SK-N-SH (cell line): Measurements from ENCODE around the gene ZNF605. TPM values are rescaled to one million over a fixed set of nuclear protein-coding genes. Genes with fewer than 3 reads are reported as not detected.

Experiments
- CTCF ChIA-PET: fragments of 300-600, 350-600 bp; formaldehyde crosslinking; extraction: SDS; loops from one replicate; lab custom pipeline; 2021; lab: Yijun Ruan, JAX
- POLR2A ChIA-PET: fragments of 350-600 bp; sonication (Branson Sonifier 250); formaldehyde crosslinking; extraction: SDS; loops from one replicate; lab custom pipeline; 2020; ENCODE audit warnings: antibody characterized with exemption, inconsistent platforms; lab: Yijun Ruan, JAX
- DNase-seq: peaks from one replicate; pipeline ENCODE4 v3.0.0; 2012
- H2AFZ ChIP-seq: fragments of 200-600 bp; sonication (generic); 2 replicates; pipeline ENCODE4 v1.8.1; 2016; ENCODE audit warnings: antibody characterized with exemption, mild to moderate bottlenecking, low read depth
- H3F3A ChIP-seq: fragments of 200-600 bp; sonication (generic); replicated peaks from 2 replicates; pipeline ENCODE3; 2016; ENCODE audit warnings: antibody characterized with exemption, mild to moderate bottlenecking; ENCODE audit not compliant: insufficient read depth
- H3K27ac ChIP-seq, 2 experiments: fragments of 200-500 bp in 1 of 2; fragments of 200-600 bp in 1 of 2; sonication (Bioruptor generic) in 1 of 2; sonication (generic), shearing (Covaris generic) in 1 of 2; 2 replicates each; pipeline versions ENCODE4 v1.5.1 to v1.6.1; 2014 to 2016; ENCODE audit warnings: low read depth in 2 of 2, inconsistent platforms in 1 of 2, low read length in 1 of 2, mild to moderate bottlenecking in 1 of 2, mixed read lengths in 1 of 2
- H3K27me3 ChIP-seq: fragments of 200-600 bp; sonication (generic), shearing (Covaris generic); 2 replicates; pipeline ENCODE4 v1.6.1; 2016; ENCODE audit warnings: mixed run types; ENCODE audit not compliant: insufficient read depth
- H3K36me3 ChIP-seq, 2 experiments: fragments of 200-500 bp in 1 of 2; fragments of 200-600 bp in 1 of 2; sonication (Bioruptor generic) in 1 of 2; sonication (generic) in 1 of 2; replicated peaks in 1 of 2; 2 replicates each; pipeline versions ENCODE3 to v1.5.1; 2014 to 2016; ENCODE audit warnings: low read length in 1 of 2, mild to moderate bottlenecking in 1 of 2; ENCODE audit not compliant: insufficient read depth in 2 of 2, control insufficient read depth in 1 of 2
- H3K4me1 ChIP-seq, 2 experiments: fragments of 200-500 bp in 1 of 2; fragments of 200-600 bp in 1 of 2; sonication (Bioruptor generic) in 1 of 2; sonication (generic), shearing (Covaris generic) in 1 of 2; 2 replicates each; pipeline versions ENCODE4 v1.5.1 to v1.6.1; 2014 to 2016; ENCODE audit warnings: low read depth in 1 of 2, low read length in 1 of 2, mixed run types in 1 of 2; ENCODE audit not compliant: insufficient read depth in 2 of 2, control insufficient read depth in 1 of 2
- H3K4me2 ChIP-seq: fragments of 200-600 bp; sonication (generic), shearing (Covaris generic); 2 replicates; pipeline ENCODE4 v1.6.1; 2017; ENCODE audit warnings: mixed run types
- H3K4me3 ChIP-seq, 2 experiments: fragments of 200-500 bp in 1 of 2; fragments of 200-600 bp in 1 of 2; sonication (Bioruptor generic) in 1 of 2; sonication (generic), shearing (Covaris generic) in 1 of 2; 2 replicates each; pipeline versions ENCODE4 v1.5.1 to v1.8.1; 2014 to 2016; ENCODE audit warnings: low read depth in 2 of 2, inconsistent platforms in 1 of 2, low read length in 1 of 2, mild to moderate bottlenecking in 1 of 2, mixed read lengths in 1 of 2, moderate library complexity in 1 of 2
- H3K79me2 ChIP-seq: fragments of 200-600 bp; sonication (generic); 2 replicates; pipeline ENCODE4 v1.8.1; 2017; ENCODE audit warnings: mild to moderate bottlenecking; ENCODE audit not compliant: insufficient read depth
- H3K9ac ChIP-seq: fragments of 200-600 bp; sonication (generic); 2 replicates; pipeline ENCODE4 v1.6.1; 2017; ENCODE audit warnings: mixed run types
- H3K9me2 ChIP-seq: fragments of 200-600 bp; sonication (generic); 2 replicates; pipeline ENCODE4 v1.6.1; 2017; ENCODE audit warnings: mixed run types
- H3K9me3 ChIP-seq: fragments of 200-600 bp; sonication (generic); 2 replicates; pipeline ENCODE4 v1.6.1; 2017; ENCODE audit warnings: mixed run types, mild to moderate bottlenecking, moderate library complexity
- H4K20me1 ChIP-seq: fragments of 200-600 bp; sonication (generic); 2 replicates; pipeline ENCODE4 v1.6.1; 2017; ENCODE audit warnings: mild to moderate bottlenecking, mixed run types; ENCODE audit not compliant: insufficient read depth
- EZH2phosphoT487 ChIP-seq: fragments of 200-600 bp; sonication (generic); IDR thresholded peaks from 2 replicates; pipeline ENCODE4 v1.6.1; 2017; ENCODE audit warnings: low read depth, mixed run types, mild to moderate bottlenecking, antibody characterized with exemption, moderate library complexity, borderline replicate concordance
- FOXJ3 ChIP-seq: sonication (generic); formaldehyde crosslinking; IDR thresholded peaks from 2 replicates; pipeline ENCODE4 v1.5.1; 2020; ENCODE audit warnings: mild to moderate bottlenecking, missing genetic modification reagents
- FOXM1 ChIP-seq: IDR thresholded peaks from 2 replicates; pipeline ENCODE4 v1.4.0; 2012; ENCODE audit warnings: low read depth, mild to moderate bottlenecking
- GABPA ChIP-seq: IDR thresholded peaks from 2 replicates; pipeline ENCODE4 v1.4.0; 2012; ENCODE audit warnings: low read depth, mild to moderate bottlenecking
- GATA2 ChIP-seq: sonication (generic); formaldehyde crosslinking; IDR thresholded peaks from 2 replicates; pipeline ENCODE4 v1.5.0; 2020; ENCODE audit warnings: mild to moderate bottlenecking, missing genetic modification reagents
- MAX ChIP-seq: IDR thresholded peaks from 2 replicates; pipeline ENCODE4 v1.4.0; 2012; ENCODE audit warnings: low read depth
- NFIC ChIP-seq: IDR thresholded peaks from 2 replicates; pipeline ENCODE4 v1.4.0; 2012; ENCODE audit warnings: borderline replicate concordance
- PBX3 ChIP-seq: IDR thresholded peaks from 2 replicates; pipeline ENCODE4; 2012
- POLR2AphosphoS5 ChIP-seq: IDR thresholded peaks from 2 replicates; pipeline ENCODE4 v1.6.1; 2012; ENCODE audit warnings: low read depth, low read length
- RCOR1 ChIP-seq: fragments of 150-350 bp; IDR thresholded peaks from 2 replicates; pipeline ENCODE4 v1.6.1; 2017; ENCODE audit warnings: antibody characterized with exemption, low read length
- RFX5 ChIP-seq: IDR thresholded peaks from 2 replicates; pipeline ENCODE4 v1.6.1; 2012; ENCODE audit warnings: mild to moderate bottlenecking, improper control_type of control experiment, low read length
- RXRA ChIP-seq: IDR thresholded peaks from 2 replicates; pipeline ENCODE4 v1.4.0; 2012; ENCODE audit warnings: low read depth, mild to moderate bottlenecking, borderline replicate concordance
- SIN3A ChIP-seq: IDR thresholded peaks from 2 replicates; pipeline ENCODE4 v1.6.1; 2012; ENCODE audit warnings: low read depth, mild to moderate bottlenecking, low read length, moderate library complexity, borderline replicate concordance
- TAF1 ChIP-seq: IDR thresholded peaks from 2 replicates; pipeline ENCODE4 v1.6.1; 2012; ENCODE audit warnings: low read depth, mild to moderate bottlenecking, low read length, moderate library complexity, borderline replicate concordance
- TEAD4 ChIP-seq: IDR thresholded peaks from 2 replicates; pipeline ENCODE4 v1.4.0; 2012; ENCODE audit warnings: mild to moderate bottlenecking, borderline replicate concordance; ENCODE audit not compliant: insufficient read depth
- ZBTB33 ChIP-seq: IDR thresholded peaks from 2 replicates; pipeline ENCODE4 v1.4.0; 2012; ENCODE audit warnings: low read depth, borderline replicate concordance
- whole genome bisulfite sequencing: methylation state at CpG from one replicate; pipeline ENCODE4 v1.1.6; 2017; ENCODE audit warnings: low lambda C conversion rate; 5-methylcytosine and 5-hydroxymethylcytosine counted together
- polyA plus RNA-seq, 3 experiments: library from polyadenylated mRNA; depleted of rRNA; stranded (reverse); fragments of >200 nt; gene quantifications; 2 replicates each; pipeline ENCODE4 v1.2.3, GENCODE V29; 2012

ZNF605 gene
- polyA plus RNA-seq, 1 of the 3 experiments (the other 2 are of a cell fraction), result 4.0 TPM

GRCh38 chr12:132951649-132952048 is 4.5 kb downstream of the ZNF605 start:
- peaks cover 6% of the 10 kb centered on the region; the same call in 1 of the 2 replicates for H3K9me3 ChIP-seq

More at GRCh38 chr12:132951649-132952048, 4.5 kb downstream of the ZNF605 start:
- Histone ChIP-seq H3K27ac (no peak overlapping the region), H3K4me3 (no peak overlapping the region), H3K9me2 (no peaks in the 10 kb centered on the region), H3K36me3 (peaks cover 0 to 6% of the 10 kb centered on the region in 2 experiments), H4K20me1 (no peaks in the 10 kb centered on the region), H3K4me2 (no peak overlapping the region), H3K27me3 (no peaks in the 10 kb centered on the region), H3F3A (peaks cover 4% of the 10 kb centered on the region), H3K79me2 (peaks cover 47% of the 10 kb centered on the region), H3K4me1 (peaks cover 0 to 7% of the 10 kb centered on the region in 2 experiments; a peak in 1 of 4 replicates), H3K9ac (no peak overlapping the region), H2AFZ (no peak overlapping the region)
- no peak for DNase-seq
- CTCF ChIA-PET, result no interaction called here
- WGBS, result 96% methylated on average over 8 of the region's 8 CpGs
- POLR2A ChIA-PET, result no interaction called here
- TF ChIP-seq FOXJ3 (CRISPR knock-in tag) (no peak), TAF1 (no peak), POLR2AphosphoS5 (no peak), RFX5 (no peak), NFIC (no peak), EZH2phosphoT487 (no peak), GATA2 (no peak), RXRA (no peak), SIN3A (no peak), RCOR1 (no peak), FOXM1 (no peak), GABPA (no peak), ZBTB33 (no peak), PBX3 (no peak), TEAD4 (no peak), MAX (no peak)
